ENCODE data around the gene ECHDC3. TPM values are rescaled to one million over a fixed set of nuclear protein-coding genes. Genes with fewer than 3 reads are reported as not detected.

The ECHDC3 gene, protein sequence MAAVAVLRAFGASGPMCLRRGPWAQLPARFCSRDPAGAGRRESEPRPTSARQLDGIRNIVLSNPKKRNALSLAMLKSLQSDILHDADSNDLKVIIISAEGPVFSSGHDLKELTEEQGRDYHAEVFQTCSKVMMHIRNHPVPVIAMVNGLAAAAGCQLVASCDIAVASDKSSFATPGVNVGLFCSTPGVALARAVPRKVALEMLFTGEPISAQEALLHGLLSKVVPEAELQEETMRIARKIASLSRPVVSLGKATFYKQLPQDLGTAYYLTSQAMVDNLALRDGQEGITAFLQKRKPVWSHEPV
- 10 to 100 TPM; 12.9 to 13.6 TPM for total RNA-seq
- 9.7 TPM for polyA plus RNA-seq (2013, experiment 1 of 2)
- polyA plus RNA-seq (2013, experiment 2 of 2), result 8.7 TPM
- long read RNA-seq, experiment 1, transcript ECHDC3-201 (5 exons, 1,649 nt), result major isoform, 6 of 9 reads
- long read RNA-seq, experiment 1, partial matches to known transcripts, result 1 of 9 reads
- long read RNA-seq, experiment 1, other reads (novel, unspliced or antisense), result 2 of 9 reads
- long read RNA-seq, experiment 2, transcript ECHDC3-201 (5 exons, 1,649 nt), result major isoform, 37 of 45 reads
- long read RNA-seq, experiment 2, partial matches to known transcripts, result 3 of 45 reads
- long read RNA-seq, experiment 2, other reads (novel, unspliced or antisense), result 5 of 45 reads
- long read RNA-seq, experiment 3, transcript ECHDC3-201 (5 exons, 1,649 nt), result major isoform, 7 of 7 reads
- long read RNA-seq, experiment 3, partial matches to known transcripts, result 0 of 7 reads
- long read RNA-seq, experiment 3, other reads (novel, unspliced or antisense), result 0 of 7 reads
- long read RNA-seq, experiment 4, result 0 reads

DNA sequence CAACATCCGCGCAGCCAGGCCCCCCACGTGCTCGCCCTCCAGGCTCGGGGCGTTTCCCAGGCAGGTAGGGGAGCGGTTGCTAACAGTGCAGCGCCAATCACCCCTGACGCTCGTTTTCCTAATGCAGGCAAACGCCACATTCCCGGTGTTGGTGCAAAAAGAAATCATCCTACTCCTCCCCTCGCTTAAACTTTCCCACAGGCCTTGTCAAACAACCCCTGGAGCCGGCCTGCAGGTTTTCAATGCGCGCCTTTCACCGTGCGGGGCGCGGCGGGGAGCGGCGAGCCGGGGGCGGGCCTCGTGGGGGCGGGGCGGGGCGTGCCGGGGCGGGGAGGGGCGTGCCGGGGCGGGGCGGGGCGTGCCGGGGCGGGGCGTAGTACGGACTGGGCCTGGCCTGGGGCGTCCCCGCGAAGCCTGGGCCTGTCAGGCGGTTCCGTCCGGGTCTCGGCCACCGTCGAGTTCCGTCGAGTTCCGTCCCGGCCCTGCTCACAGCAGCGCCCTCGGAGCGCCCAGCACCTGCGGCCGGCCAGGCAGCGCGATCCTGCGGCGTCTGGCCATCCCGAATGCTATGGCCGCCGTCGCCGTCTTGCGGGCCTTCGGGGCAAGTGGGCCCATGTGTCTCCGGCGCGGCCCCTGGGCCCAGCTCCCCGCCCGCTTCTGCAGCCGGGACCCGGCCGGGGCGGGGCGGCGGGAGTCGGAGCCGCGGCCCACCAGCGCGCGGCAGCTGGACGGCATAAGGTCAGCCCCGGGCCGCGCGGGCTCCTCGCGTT, at the start of gene ECHDC3:
Gene ECHDC3 (plus strand): TSS at position 374 of the 770 bp plus-strand sequence. CDS start 195 bp downstream, at position 569.
- WGBS, 2 experiments (ENCODE audit: insufficient coverage in 1 of 2, insufficient read length in 1 of 2), result 19 to 29% methylated on average over 11 to 93 of the region's 93 CpGs
- peaks cover 19% of the 10 kb centered on the region for H3K27me3 Mint-ChIP-seq (ENCODE audit: insufficient read depth)
- peak within 1 kb of the TSS; percentile 46 for H3K4me3 Mint-ChIP-seq
- DNase-seq, result peak; percentile 89
- Histone ChIP-seq H3K36me3 (ENCODE audit: control insufficient read depth, insufficient read depth, low read length) (no peaks in the 10 kb centered on the region), H3K9me3 (ENCODE audit: control insufficient read depth, low read length) (peaks cover 13% of the 10 kb centered on the region), H3K27me3 (ENCODE audit: control insufficient read depth, insufficient read depth, low read length, poor library complexity, severe bottlenecking) (peaks cover 4% of the 10 kb centered on the region), H3K4me1 (ENCODE audit: control insufficient read depth, insufficient read depth, low read length) (no peaks in the 10 kb centered on the region), H3K4me3 (ENCODE audit: low read length) (peak within 1 kb of the TSS; percentile 35), H3K27ac (ENCODE audit: low read depth, low read length) (no peak within 1 kb of the TSS), H3K9ac (ENCODE audit: extremely low read depth, low read length, poor library complexity, severe bottlenecking) (no peak within 1 kb of the TSS)
- peaks cover 10% of the 10 kb centered on the region for H3K4me1 Mint-ChIP-seq
- peaks cover 18% of the 10 kb centered on the region for H3K9me3 Mint-ChIP-seq
- TF ChIP-seq, protein P1, sequence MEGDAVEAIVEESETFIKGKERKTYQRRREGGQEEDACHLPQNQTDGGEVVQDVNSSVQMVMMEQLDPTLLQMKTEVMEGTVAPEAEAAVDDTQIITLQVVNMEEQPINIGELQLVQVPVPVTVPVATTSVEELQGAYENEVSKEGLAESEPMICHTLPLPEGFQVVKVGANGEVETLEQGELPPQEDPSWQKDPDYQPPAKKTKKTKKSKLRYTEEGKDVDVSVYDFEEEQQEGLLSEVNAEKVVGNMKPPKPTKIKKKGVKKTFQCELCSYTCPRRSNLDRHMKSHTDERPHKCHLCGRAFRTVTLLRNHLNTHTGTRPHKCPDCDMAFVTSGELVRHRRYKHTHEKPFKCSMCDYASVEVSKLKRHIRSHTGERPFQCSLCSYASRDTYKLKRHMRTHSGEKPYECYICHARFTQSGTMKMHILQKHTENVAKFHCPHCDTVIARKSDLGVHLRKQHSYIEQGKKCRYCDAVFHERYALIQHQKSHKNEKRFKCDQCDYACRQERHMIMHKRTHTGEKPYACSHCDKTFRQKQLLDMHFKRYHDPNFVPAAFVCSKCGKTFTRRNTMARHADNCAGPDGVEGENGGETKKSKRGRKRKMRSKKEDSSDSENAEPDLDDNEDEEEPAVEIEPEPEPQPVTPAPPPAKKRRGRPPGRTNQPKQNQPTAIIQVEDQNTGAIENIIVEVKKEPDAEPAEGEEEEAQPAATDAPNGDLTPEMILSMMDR (conservative IDR thresholded peaks at IDR 0.05), result no peak
- H3K36me3 Mint-ChIP-seq (ENCODE audit: low read depth), result peaks cover 17% of the 10 kb centered on the region
- peak within 1 kb of the TSS; percentile 38 for H3K27ac Mint-ChIP-seq

DNA sequence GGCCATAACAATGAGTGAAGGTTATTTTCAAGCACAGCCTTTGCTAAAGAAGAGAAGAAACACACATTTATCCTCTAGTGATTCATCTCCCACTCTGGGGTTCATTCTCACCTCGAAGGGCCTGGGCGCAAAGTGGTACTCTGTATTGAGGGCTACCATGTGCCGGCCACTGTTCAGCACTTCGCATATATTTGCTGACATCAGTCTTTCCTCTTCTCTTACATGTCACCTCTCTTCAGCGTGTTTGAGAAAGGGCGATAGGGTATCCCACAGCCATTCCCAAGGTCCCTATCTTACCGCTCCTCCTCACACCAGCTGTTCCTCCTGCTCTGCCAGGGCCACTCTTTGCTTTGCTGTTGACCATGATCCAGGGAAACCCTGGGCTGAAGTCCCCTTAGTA, 48.8 kb upstream of the ECHDC3 start:
- no peak overlapping the region for H3K9ac ChIP-seq (ENCODE audit: extremely low read depth, low read length, poor library complexity, severe bottlenecking)
- no peaks in the 10 kb centered on the region for H3K36me3 ChIP-seq (ENCODE audit: control insufficient read depth, insufficient read depth, low read length)
- 96% methylated on average over 6 to 7 of the region's 7 CpGs for WGBS, 2 experiments (ENCODE audit: insufficient coverage in 1 of 2, insufficient read length in 1 of 2)
- Mint-ChIP-seq H3K27ac (no peak overlapping the region), H3K9me3 (no peaks in the 10 kb centered on the region), H3K4me3 (no peak overlapping the region), H3K36me3 (ENCODE audit: low read depth) (no peaks in the 10 kb centered on the region), H3K4me1 (peaks cover 5% of the 10 kb centered on the region), H3K27me3 (ENCODE audit: insufficient read depth) (peaks cover 3% of the 10 kb centered on the region)
- no peaks in the 10 kb centered on the region for H3K9me3 ChIP-seq (ENCODE audit: control insufficient read depth, low read length)
- no peaks in the 10 kb centered on the region for H3K27me3 ChIP-seq (ENCODE audit: control insufficient read depth, insufficient read depth, low read length, poor library complexity, severe bottlenecking)
- DNase-seq, result no peak
- no peak overlapping the region for H3K4me3 ChIP-seq (ENCODE audit: low read length)
- no peak overlapping the region for H3K27ac ChIP-seq (ENCODE audit: low read depth, low read length)
- TF ChIP-seq, protein P1 (conservative IDR thresholded peaks at IDR 0.05), result no peak
- H3K4me1 ChIP-seq (ENCODE audit: control insufficient read depth, insufficient read depth, low read length), result no peaks in the 10 kb centered on the region

DNA sequence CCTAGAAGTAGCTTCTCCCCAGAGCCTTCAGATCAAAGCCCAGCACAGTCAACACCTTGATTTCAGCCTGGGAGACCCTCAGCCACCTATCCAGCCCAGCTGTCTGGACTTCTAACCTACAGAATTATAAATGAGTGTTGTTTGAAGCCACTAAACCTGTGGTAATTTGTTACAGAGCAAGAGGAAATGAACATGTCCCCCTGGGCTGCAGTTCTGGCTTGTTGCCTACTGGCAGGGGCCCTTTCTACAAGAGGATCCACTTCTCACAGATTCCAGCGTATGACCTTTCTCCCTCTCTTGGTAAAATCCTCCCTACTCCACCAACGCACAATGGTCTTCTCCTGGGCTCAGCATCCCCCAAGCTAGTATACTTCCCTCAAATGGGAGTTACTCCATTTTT, 46.4 kb upstream of the ECHDC3 start:
- no peaks in the 10 kb centered on the region for H3K4me1 ChIP-seq (ENCODE audit: control insufficient read depth, insufficient read depth, low read length)
- no peak overlapping the region for H3K27ac Mint-ChIP-seq
- no peaks in the 10 kb centered on the region for H3K36me3 Mint-ChIP-seq (ENCODE audit: low read depth)
- no peaks in the 10 kb centered on the region for H3K27me3 ChIP-seq (ENCODE audit: control insufficient read depth, insufficient read depth, low read length, poor library complexity, severe bottlenecking)
- 91 to 100% methylated on average over 2 of the region's 2 CpGs for WGBS, 2 experiments (ENCODE audit: insufficient coverage in 1 of 2, insufficient read length in 1 of 2)
- no peak overlapping the region for H3K9ac ChIP-seq (ENCODE audit: extremely low read depth, low read length, poor library complexity, severe bottlenecking)
- H3K27ac ChIP-seq (ENCODE audit: low read depth, low read length), result no peak overlapping the region
- no peaks in the 10 kb centered on the region for H3K9me3 Mint-ChIP-seq
- TF ChIP-seq, protein P1 (conservative IDR thresholded peaks at IDR 0.05), result no peak
- H3K4me1 Mint-ChIP-seq, result peaks cover 2% of the 10 kb centered on the region
- H3K9me3 ChIP-seq (ENCODE audit: control insufficient read depth, low read length), result no peaks in the 10 kb centered on the region
- DNase-seq, result no peak
- no peak overlapping the region for H3K4me3 ChIP-seq (ENCODE audit: low read length)
- peaks cover 3% of the 10 kb centered on the region for H3K27me3 Mint-ChIP-seq (ENCODE audit: insufficient read depth)
- H3K36me3 ChIP-seq (ENCODE audit: control insufficient read depth, insufficient read depth, low read length), result no peaks in the 10 kb centered on the region
- no peak overlapping the region for H3K4me3 Mint-ChIP-seq

All from endodermal cell (in vitro differentiated cells).